Activated CD4-positive, alpha-beta T cell treated with anti-CD3 and anti-CD28 coated beads, Interleukin-2, amount 50 U/mL, for 16 hours (primary cell): ENCODE data around the gene RIPPLY3.
A peak's percentile ranks its signal among the peaks of the same experiment; 100 is the strongest.
"Not testable (repeated sequence)": the region's sequence is repeated elsewhere in the genome, so short reads cannot be mapped to it uniquely, and the experiment has no call there.

Experiments
- DNase-seq: peaks from one replicate; pipeline ENCODE4 v3.0.0-alpha.2; 2020

Gene RIPPLY3

GRCh38 chr21:36981977-36982700 lies 24.4 kb upstream of the RIPPLY3 start:
- DNase-seq = no peak

GRCh38 chr21:36985751-36986594 lies 20.5 kb upstream of the RIPPLY3 start:
- no peak for DNase-seq

GRCh38 chr21:36987845-36988244 lies 18.7 kb upstream of the RIPPLY3 start:
- DNase-seq = no peak

- no peak for DNase-seq
Observed at GRCh38 chr21:36988536-36988935, 18.0 kb upstream of the RIPPLY3 start.

- not testable (repeated sequence) for DNase-seq
Observed at GRCh38 chr21:36989199-36989698, 17.3 kb upstream of the RIPPLY3 start.

GRCh38 chr21:36989699-36990507 lies 16.6 kb upstream of the RIPPLY3 start:
- DNase-seq = peak; percentile 91

GRCh38 chr21:36990508-36991205 lies 15.8 kb upstream of the RIPPLY3 start:
- DNase-seq = no peak

GRCh38 chr21:36992671-36993070 lies 13.8 kb upstream of the RIPPLY3 start:
- DNase-seq = no peak

- DNase-seq = peak; percentile 50
Observed at GRCh38 chr21:36994501-36995158, 11.9 kb upstream of the RIPPLY3 start.

GRCh38 chr21:36995285-36995684 lies 11.2 kb upstream of the RIPPLY3 start:
- DNase-seq = not testable (repeated sequence)

GRCh38 chr21:36999131-36999898 lies 7.2 kb upstream of the RIPPLY3 start:
- DNase-seq = no peak

- DNase-seq = no peak
Observed at GRCh38 chr21:37000381-37000780, 6.1 kb upstream of the RIPPLY3 start.

- DNase-seq = no peak
Observed at GRCh38 chr21:37001441-37001840, 5.1 kb upstream of the RIPPLY3 start.

GRCh38 chr21:37002851-37003250 lies 3.7 kb upstream of the RIPPLY3 start:
- not testable (repeated sequence) for DNase-seq

- DNase-seq = not testable (repeated sequence)
Observed at GRCh38 chr21:37003917-37004316, 2.6 kb upstream of the RIPPLY3 start.

GRCh38 chr21:37005548-37006485 lies 685 bp upstream of the RIPPLY3 start:
- no peak for DNase-seq

- no peak for DNase-seq
Observed at GRCh38 chr21:37008724-37009123, 2.2 kb downstream of the RIPPLY3 start.

- DNase-seq = peak; percentile 77
Observed at GRCh38 chr21:37009740-37010341, 3.3 kb downstream of the RIPPLY3 start.

- no peak for DNase-seq
Observed at GRCh38 chr21:37017951-37018679, 11.6 kb downstream of the RIPPLY3 start.
